GM12874 (cell line): ENCODE data around the gene PTPRK.

ENCODE experiments used
- TF ChIP-seq, protein P1 (sequence below): IDR thresholded peaks from 2 replicates; pipeline ENCODE4 v1.5.1; 2011; ENCODE audit warnings: low read depth, mild to moderate bottlenecking, control low read depth, low read length, moderate library complexity; ENCODE audit not compliant: insufficient read depth

Gene PTPRK

DNA sequence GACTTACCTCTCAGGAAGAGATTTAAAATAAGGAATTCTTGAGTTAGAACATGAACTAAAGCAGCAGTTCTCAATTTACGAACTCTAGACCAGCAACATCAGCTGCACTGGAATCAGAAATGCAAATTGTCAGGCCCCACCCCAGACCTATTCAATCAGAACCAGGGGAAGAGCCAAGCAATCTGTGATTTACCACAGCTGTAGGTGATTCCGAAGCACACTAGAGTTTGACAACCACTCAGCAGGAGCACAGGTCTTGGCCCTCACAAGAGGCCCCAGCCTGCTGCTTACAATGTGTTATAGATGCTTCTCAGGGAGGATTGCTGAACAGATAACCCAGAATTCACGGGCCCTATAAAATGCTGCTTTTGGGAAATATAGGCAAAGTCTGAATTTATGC, 279.2 kb downstream of the PTPRK start:
- TF ChIP-seq, protein P1, sequence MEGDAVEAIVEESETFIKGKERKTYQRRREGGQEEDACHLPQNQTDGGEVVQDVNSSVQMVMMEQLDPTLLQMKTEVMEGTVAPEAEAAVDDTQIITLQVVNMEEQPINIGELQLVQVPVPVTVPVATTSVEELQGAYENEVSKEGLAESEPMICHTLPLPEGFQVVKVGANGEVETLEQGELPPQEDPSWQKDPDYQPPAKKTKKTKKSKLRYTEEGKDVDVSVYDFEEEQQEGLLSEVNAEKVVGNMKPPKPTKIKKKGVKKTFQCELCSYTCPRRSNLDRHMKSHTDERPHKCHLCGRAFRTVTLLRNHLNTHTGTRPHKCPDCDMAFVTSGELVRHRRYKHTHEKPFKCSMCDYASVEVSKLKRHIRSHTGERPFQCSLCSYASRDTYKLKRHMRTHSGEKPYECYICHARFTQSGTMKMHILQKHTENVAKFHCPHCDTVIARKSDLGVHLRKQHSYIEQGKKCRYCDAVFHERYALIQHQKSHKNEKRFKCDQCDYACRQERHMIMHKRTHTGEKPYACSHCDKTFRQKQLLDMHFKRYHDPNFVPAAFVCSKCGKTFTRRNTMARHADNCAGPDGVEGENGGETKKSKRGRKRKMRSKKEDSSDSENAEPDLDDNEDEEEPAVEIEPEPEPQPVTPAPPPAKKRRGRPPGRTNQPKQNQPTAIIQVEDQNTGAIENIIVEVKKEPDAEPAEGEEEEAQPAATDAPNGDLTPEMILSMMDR = no peak

- TF ChIP-seq, protein P1 = no peak
These were observed 280.4 kb downstream of the PTPRK start for GRCh38 chr6:128240024-128240428.

DNA sequence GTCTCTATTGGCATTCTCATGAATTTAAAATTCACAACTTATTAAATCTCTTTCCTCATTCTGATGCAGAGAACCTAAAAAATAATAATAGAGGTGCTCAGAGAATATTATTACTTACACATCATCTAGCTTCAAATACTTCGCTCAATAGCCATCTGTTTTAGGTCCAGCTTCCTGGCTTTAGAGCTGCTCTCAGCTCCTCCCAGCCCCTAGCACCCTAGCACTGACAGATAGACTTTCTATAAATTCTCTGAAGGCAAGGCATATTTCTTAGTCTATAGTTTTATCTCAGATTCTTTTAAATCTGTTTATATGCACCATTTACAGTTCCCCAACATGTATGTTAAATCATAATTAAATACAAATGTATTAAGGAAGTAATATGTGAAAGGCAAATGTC, 281.3 kb downstream of the PTPRK start:
- TF ChIP-seq, protein P1 = no peak

DNA sequence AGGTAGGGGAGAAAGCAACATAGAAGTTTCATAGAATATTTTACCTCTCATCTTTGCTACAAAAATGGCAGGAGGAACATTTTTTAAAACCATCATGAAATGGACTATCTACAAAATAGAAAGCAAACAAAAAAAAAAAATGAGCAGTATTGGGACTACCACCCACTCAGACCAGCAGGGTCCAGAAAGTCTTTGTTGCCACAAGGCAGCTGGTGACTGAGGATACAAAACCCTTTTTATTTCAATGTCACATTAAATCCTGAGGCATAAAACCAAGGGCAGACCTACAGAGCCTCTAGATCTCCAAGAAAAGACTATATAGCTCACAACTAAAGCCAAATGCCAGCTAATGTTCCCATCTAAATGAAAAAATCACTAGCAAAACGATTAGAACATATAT, 282.2 kb downstream of the PTPRK start:
- TF ChIP-seq, protein P1 = no peak

DNA sequence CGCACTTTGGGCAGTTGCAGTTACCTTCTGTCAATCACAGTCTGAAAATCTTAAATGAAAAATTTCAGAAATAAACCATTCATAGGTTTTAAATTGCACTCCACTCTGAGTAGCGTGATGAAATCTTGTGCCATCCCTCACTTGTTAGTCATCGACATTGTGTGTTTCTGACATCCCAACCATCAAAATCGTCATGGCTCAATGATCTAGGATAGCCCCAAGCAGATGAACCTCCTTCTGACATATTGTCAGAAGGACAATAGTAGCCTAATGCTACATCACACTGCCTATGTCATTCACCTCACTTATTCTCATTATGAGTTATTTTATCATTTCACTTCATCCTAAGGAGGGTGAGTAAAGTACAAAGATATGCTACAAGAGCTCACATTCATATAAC, 284.8 kb downstream of the PTPRK start:
- TF ChIP-seq, protein P1 = no peak

GRCh38 chr6:128233531-128233930, 286.9 kb downstream of the PTPRK start:
- TF ChIP-seq, protein P1 = no peak

DNA sequence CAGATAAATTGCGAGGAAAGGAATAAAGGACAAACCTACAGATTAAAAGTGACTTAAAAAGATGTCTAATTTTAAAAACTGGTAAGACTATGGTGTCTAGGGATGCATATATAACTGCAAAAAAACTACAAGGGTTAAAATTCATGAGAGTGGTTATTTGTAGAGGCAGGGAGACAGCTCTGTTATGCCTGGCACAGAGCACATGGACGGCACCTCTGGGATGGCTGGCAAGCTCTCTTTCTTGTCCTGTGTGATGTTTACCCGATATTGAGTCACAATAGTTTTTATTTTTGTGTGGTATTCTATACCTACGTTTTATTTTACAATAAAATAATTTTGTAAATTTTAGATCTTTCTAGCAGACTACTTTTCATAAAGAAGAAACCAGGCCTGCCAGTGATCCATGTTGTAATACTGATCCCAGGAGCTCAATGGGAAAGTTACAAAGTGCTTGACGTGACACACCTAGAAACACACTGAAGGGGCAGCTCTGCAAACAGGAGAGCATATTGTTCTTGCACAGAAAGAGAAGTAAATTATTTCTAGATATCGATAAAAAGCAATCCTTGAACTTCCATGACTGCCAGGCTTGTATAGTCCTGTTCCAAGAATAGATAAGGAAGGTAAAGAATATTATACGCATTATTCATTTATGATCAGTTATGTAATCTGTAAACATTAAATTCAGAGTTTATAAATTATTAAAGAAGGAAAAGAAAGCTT, 290.0 kb downstream of the PTPRK start:
- TF ChIP-seq, protein P1 = no peak

- TF ChIP-seq, protein P1 = no peak
These were observed 294.8 kb downstream of the PTPRK start for GRCh38 chr6:128225612-128226011.
